WTC11 (cell line): ENCODE results near the gene TUBA3D. TPM values are rescaled to one million over a fixed set of nuclear protein-coding genes. Genes with fewer than 3 reads are reported as not detected.
"Not testable (repeated sequence)": the region's sequence is repeated elsewhere in the genome, so short reads cannot be mapped to it uniquely, and the experiment has no call there.

Experiments used
- ATAC-seq: fragments of 200-7000 bp; cut with Tn5 transposase; 2 replicates; pipeline ENCODE4 v1.10.0; 2021; ENCODE audit warnings: mild to moderate bottlenecking, moderate library complexity
- CTCF ChIA-PET: fragments of 300-600 bp; sonication (Branson Sonifier 250); formaldehyde crosslinking; loops from one replicate; lab custom pipeline; 2021; ENCODE audit warnings: antibody characterized with exemption; lab: Charles Lee
- POLR2A ChIA-PET: fragments of 350-600 bp; sonication (Branson Sonifier 250); formaldehyde crosslinking; loops from one replicate; lab custom pipeline; 2021; ENCODE audit warnings: antibody characterized with exemption; lab: Charles Lee
- DNase-seq: peaks from one replicate; pipeline ENCODE4 v3.0.0; 2021; ENCODE audit warnings: low spot score
- H3K27ac Mint-ChIP-seq: 2 replicates; pipeline ENCODE4 v1.8.0; 2021; ENCODE audit warnings: mixed read lengths
- H3K27me3 Mint-ChIP-seq: 2 replicates; pipeline ENCODE4 v1.8.0; 2021; ENCODE audit warnings: low read depth, mild to moderate bottlenecking, moderate library complexity, mixed read lengths
- H3K36me3 Mint-ChIP-seq: 2 replicates; pipeline ENCODE4 v1.8.0; 2021; ENCODE audit warnings: mixed read lengths
- H3K4me1 Mint-ChIP-seq: 2 replicates; pipeline ENCODE4 v1.8.0; 2022; ENCODE audit warnings: mixed read lengths
- H3K4me3 Mint-ChIP-seq: 2 replicates; pipeline ENCODE4 v1.8.0; 2021; ENCODE audit warnings: mild to moderate bottlenecking, moderate library complexity, mixed read lengths
- H3K9me3 Mint-ChIP-seq: 2 replicates; pipeline ENCODE4 v1.8.0; 2021; ENCODE audit warnings: mixed read lengths
- ATF1 ChIP-seq: sonication (generic); formaldehyde crosslinking; IDR thresholded peaks from 2 replicates; pipeline ENCODE4 v1.8.1; 2023; ENCODE audit warnings: mild to moderate bottlenecking, moderate library complexity, missing genetic modification reagents
- ATF2 ChIP-seq: sonication (generic); formaldehyde crosslinking; IDR thresholded peaks from 2 replicates; pipeline ENCODE4 v1.8.1; 2022; ENCODE audit warnings: low read depth, missing genetic modification reagents, borderline replicate concordance
- ATF6 ChIP-seq: sonication (generic); formaldehyde crosslinking; IDR thresholded peaks from 2 replicates; pipeline ENCODE4 v1.8.1; 2023; ENCODE audit warnings: mild to moderate bottlenecking, missing genetic modification reagents
- CDX4 ChIP-seq: fragments of 250-450 bp; sonication (Bioruptor Pico); IDR thresholded peaks from 2 replicates; pipeline ENCODE4 v1.9.0; 2021; ENCODE audit warnings: moderate library complexity, mild to moderate bottlenecking, inconsistent platforms, borderline replicate concordance
- CREB1 ChIP-seq: sonication (generic); formaldehyde crosslinking; IDR thresholded peaks from 2 replicates; pipeline ENCODE4 v1.8.0; 2023; ENCODE audit warnings: mild to moderate bottlenecking, missing genetic modification reagents
- CTCF ChIP-seq: fragments of 200-600 bp; IDR thresholded peaks from 2 replicates; pipeline ENCODE4 v1.8.0; 2022; ENCODE audit warnings: antibody characterized with exemption
- FOXP1 ChIP-seq: sonication (generic); formaldehyde crosslinking; IDR thresholded peaks from 2 replicates; pipeline ENCODE4 v1.8.0; 2022; ENCODE audit warnings: missing genetic modification reagents, mild to moderate bottlenecking, moderate library complexity, borderline replicate concordance
- GTF2I ChIP-seq: fragments of 250-450 bp; sonication (Bioruptor Pico); conservative IDR thresholded peaks from 2 replicates; pipeline ENCODE4 v1.4.0; 2021; ENCODE audit warnings: mild to moderate bottlenecking
- MYBL2 ChIP-seq: sonication (generic); formaldehyde crosslinking; IDR thresholded peaks from 2 replicates; pipeline ENCODE4 v1.8.1; 2023; ENCODE audit warnings: mild to moderate bottlenecking, moderate library complexity, missing genetic modification reagents
- NR2C2 ChIP-seq: sonication (generic); formaldehyde crosslinking; IDR thresholded peaks from 2 replicates; pipeline ENCODE4 v1.8.0; 2022; ENCODE audit warnings: mild to moderate bottlenecking, missing genetic modification reagents
- TP53 ChIP-seq: sonication (generic); formaldehyde crosslinking; IDR thresholded peaks from 2 replicates; pipeline ENCODE4 v1.8.1; 2023; ENCODE audit warnings: mild to moderate bottlenecking, missing genetic modification reagents
- ZNF138 ChIP-seq: sonication (generic); formaldehyde crosslinking; conservative IDR thresholded peaks from 2 replicates; pipeline ENCODE4 v1.8.1; 2022; ENCODE audit warnings: mild to moderate bottlenecking, moderate library complexity, missing genetic modification reagents
- ZNF396 ChIP-seq: fragments of 250-450 bp; sonication (Bioruptor Pico); IDR thresholded peaks from 2 replicates; pipeline ENCODE4 v1.8.0; 2021; ENCODE audit warnings: mild to moderate bottlenecking, moderate library complexity, borderline replicate concordance
- ZNF423 ChIP-seq: fragments of 250-450 bp; sonication (Bioruptor Pico); IDR thresholded peaks from 2 replicates; pipeline ENCODE4 v2.1.2; 2022; ENCODE audit warnings: mild to moderate bottlenecking, moderate library complexity
- total RNA-seq: library from RNA; stranded (reverse); gene quantifications from 3 replicates; pipeline ENCODE4 v1.2.3, GENCODE V29; 2021

The TUBA3D gene
- total RNA-seq, 1 experiment from 2014 or later: 0.28 TPM

- H3K4me1 Mint-ChIP-seq: no peaks in the 10 kb centered on the region
- no peak overlapping the region for H3K4me3 Mint-ChIP-seq
- POLR2A ChIA-PET: no interaction called here
- H3K36me3 Mint-ChIP-seq: no peaks in the 10 kb centered on the region
- H3K27me3 Mint-ChIP-seq: peaks cover 22% of the 10 kb centered on the region
- ATAC-seq (no peak), DNase-seq (no peak)
- no peak for TF ChIP-seq ATF1 (CRISPR knock-in tag)
- TF ChIP-seq ZNF138: no peak
- TF ChIP-seq ZNF423: no peak
- TF ChIP-seq ZNF396 (CRISPR knock-in tag): no peak
- no peak for TF ChIP-seq ATF6 (CRISPR knock-in tag)
- TF ChIP-seq FOXP1: no peak
- TF ChIP-seq NR2C2 (CRISPR knock-in tag): no peak
- no peak for TF ChIP-seq CREB1
- TF ChIP-seq CDX4 (CRISPR knock-in tag): no peak
- no peak for TF ChIP-seq TP53
- no peak for TF ChIP-seq GTF2I (CRISPR knock-in tag)
- TF ChIP-seq MYBL2 (CRISPR knock-in tag): no peak
- TF ChIP-seq ATF2 (CRISPR knock-in tag): no peak
- TF ChIP-seq CTCF: no peak
- CTCF ChIA-PET: no interaction called here
- H3K9me3 Mint-ChIP-seq: no peaks in the 10 kb centered on the region
- no peak overlapping the region for H3K27ac Mint-ChIP-seq
Measured at GRCh38 chr2:131431336-131431735, 44.6 kb upstream of the TUBA3D start.

- H3K4me3 Mint-ChIP-seq, H3K4me1 Mint-ChIP-seq, H3K27me3 Mint-ChIP-seq, H3K27ac Mint-ChIP-seq, H3K9me3 Mint-ChIP-seq, CTCF ChIA-PET, H3K36me3 Mint-ChIP-seq, ATAC-seq, DNase-seq, POLR2A ChIA-PET: not testable (repeated sequence)
Measured at GRCh38 chr2:131440742-131441468, 35.0 kb upstream of the TUBA3D start.

GRCh38 chr2:131444736-131445514 lies 31.0 kb upstream of the TUBA3D start:
- POLR2A ChIA-PET, H3K4me3 Mint-ChIP-seq, ATAC-seq, CTCF ChIA-PET, DNase-seq, H3K27me3 Mint-ChIP-seq, H3K27ac Mint-ChIP-seq, H3K4me1 Mint-ChIP-seq, H3K36me3 Mint-ChIP-seq, H3K9me3 Mint-ChIP-seq: not testable (repeated sequence)

- DNase-seq: not testable (repeated sequence)
Measured at GRCh38 chr2:131445515-131445797, 30.5 kb upstream of the TUBA3D start.

More at GRCh38 chr2:131445515-131445797, 30.5 kb upstream of the TUBA3D start:
- H3K4me1 Mint-ChIP-seq, ATAC-seq, H3K36me3 Mint-ChIP-seq, H3K4me3 Mint-ChIP-seq, H3K9me3 Mint-ChIP-seq, POLR2A ChIA-PET, H3K27ac Mint-ChIP-seq, H3K27me3 Mint-ChIP-seq, CTCF ChIA-PET: not testable (repeated sequence)
